HG03039 (cell line): ENCODE measurements around the gene IGFL4.

Experiments
- ATAC-seq: cut with Tn5 transposase; IDR thresholded peaks from one replicate; pipeline ENCODE4 v1.9.1; 2021; ENCODE audit warnings: mild to moderate bottlenecking, moderate library complexity; ENCODE audit not compliant: unreplicated experiment

IGFL4 gene

DNA sequence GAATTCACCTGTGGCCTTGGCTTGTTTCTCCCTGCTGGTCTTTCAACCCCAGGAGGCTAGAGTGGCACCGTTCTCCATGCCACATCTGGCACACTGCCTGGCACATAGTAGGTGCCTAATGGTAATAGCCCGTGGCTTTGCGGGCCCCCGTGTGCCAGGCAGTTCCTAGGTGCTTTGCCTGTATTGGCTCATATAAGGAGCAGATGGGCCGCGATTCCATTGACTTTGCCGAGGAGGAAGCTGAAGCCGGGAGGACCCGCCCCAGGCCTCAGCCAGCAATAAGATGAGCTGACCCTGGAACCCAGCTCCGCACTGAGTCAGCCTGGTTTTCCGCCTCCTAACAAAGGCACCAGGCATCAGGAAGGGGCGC is 18.8 kb downstream of the IGFL4 start:
- no peak for ATAC-seq

GRCh38 chr19:46021531-46022041 is 19.2 kb downstream of the IGFL4 start:
- no peak for ATAC-seq

DNA sequence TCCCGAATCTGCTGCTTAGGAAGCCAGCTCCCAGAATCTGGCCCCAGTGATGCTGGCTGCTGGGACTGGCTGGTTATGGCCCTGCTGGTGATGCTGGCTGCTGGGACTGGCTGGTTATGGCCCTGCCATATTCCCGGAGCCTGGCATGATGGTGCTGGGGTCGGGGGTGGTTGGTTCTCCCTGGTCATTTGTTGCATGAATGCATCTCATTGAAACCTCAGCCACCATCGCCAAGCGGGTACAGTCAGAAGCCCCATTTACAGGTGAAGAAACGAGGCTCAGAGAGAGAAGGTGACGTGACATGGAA is 20.0 kb downstream of the IGFL4 start:
- ATAC-seq = no peak

DNA sequence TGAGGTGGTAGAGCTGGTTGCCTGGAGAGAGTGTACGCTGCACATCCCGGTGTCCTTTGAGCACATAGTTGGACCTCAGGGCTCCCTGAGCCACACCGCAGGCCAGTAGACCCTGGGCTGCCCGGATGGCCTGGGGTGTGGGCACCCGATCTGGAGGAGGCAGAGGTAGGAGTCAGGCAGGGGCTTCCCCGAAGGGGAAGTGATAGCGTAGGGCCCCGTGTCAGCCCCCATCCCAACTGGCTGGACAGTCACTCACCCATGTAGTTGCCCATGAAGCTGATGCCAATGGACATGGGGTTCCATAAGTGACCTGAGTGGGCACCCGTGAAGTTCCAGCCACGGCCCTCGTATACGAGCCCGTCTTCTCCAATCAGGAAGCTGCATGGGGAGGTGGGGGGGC is 21.5 kb downstream of the IGFL4 start:
- no peak for ATAC-seq

DNA sequence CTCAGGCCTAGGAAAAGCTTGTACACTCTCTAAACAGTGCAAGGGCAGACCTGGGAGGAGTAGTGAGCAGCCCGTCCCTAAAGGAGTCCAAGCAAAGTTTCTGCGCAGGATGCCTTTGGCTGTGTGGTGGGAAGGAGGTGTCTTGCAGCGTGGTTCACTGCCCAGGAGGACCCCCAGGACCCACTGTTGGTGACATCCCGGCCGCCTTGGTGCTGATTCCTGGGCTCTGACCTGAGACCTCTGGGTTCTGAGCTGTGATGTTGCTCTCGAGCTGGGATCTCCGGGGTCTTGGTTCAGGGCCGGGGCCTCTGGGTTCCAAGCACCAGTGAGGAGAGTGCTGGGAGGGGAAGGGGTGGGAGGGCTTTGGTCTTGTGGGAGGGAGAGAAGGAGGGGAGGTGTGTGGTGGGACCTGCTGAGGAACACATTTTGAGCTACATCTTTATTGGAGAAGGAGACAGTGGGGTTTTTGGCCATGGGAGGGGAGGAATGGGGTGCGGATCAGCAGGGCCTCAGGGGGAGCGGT is 22.0 kb downstream of the IGFL4 start:
- no peak for ATAC-seq

DNA sequence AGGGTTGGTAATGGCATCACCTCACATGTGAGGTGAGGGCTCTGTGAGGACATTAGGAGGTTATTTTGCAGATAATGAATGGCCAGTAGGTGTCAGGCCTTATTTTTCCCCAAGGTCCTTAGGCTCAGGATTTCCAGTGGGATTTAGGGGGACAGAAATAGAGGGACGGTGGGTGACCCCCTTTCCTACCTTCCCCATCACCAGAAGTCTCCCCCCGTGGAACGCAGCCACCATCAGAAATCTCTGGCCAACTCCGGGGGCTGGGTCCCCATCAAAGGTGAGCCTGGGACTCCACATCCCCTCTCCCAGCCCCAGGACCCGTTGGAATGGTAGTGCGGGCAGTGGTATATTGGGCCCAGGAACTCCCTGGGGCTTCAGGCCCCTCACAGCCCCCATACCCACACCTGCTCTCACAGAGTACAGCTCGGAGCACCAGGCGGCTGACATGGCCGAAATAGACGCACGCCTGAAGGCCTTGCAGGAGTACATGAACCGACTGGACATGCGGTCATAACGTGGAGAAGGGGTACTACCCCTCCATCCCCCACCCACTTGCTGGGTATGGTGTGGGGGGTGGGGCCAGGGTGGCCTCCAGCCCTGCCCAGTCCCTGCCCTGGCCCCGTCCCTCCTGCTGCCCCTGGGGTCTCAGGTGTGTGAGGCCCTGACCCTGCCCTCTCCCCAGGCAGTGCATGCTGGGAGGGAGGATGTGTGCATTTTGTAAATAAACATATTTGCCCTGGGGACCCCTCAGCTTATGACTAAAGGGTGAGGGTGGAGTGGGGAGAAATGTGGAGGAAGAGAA is 22.7 kb downstream of the IGFL4 start:
- no peak for ATAC-seq

GRCh38 chr19:46017095-46017429 is 23.7 kb downstream of the IGFL4 start:
- no peak for ATAC-seq

- no peak for ATAC-seq
These were observed 24.2 kb downstream of the IGFL4 start for GRCh38 chr19:46016426-46017094.

DNA sequence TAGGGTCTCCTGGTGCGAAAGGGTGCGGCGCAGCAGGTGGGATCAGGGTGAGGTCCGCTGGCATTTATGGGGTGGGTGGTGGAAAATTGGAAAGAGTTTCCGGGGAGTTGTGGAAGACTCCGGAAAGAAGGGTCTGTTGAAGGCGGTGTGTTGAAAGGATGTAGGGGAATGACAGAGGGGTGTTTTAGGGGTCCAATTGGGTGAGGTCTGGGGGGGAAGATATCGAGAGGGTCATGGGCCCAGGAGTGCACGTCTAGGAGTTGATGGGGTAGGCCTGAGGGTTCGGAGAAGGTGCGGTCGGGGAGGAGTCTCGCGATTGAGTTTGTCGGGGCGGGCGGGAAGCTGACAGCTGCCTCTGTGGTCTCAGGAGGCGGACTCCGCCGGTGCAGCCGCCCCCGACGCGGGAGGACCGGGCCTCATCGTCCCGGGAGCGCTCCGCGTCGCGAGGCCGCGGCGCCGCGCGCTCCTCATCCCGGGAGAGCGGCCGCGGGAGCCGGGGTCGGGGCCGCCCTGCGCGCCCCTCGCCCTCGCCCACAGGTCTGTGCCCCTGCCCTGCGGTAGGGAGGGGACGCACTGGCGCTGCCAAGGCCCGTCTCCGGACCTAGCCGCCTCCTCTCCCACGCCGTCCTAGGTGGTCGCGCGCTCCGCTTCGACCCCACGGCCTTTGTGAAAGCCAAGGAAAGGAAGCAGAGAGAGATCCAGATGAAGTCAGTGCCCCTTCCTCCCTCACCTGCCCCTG is 24.9 kb downstream of the IGFL4 start:
- ATAC-seq = no peak

DNA sequence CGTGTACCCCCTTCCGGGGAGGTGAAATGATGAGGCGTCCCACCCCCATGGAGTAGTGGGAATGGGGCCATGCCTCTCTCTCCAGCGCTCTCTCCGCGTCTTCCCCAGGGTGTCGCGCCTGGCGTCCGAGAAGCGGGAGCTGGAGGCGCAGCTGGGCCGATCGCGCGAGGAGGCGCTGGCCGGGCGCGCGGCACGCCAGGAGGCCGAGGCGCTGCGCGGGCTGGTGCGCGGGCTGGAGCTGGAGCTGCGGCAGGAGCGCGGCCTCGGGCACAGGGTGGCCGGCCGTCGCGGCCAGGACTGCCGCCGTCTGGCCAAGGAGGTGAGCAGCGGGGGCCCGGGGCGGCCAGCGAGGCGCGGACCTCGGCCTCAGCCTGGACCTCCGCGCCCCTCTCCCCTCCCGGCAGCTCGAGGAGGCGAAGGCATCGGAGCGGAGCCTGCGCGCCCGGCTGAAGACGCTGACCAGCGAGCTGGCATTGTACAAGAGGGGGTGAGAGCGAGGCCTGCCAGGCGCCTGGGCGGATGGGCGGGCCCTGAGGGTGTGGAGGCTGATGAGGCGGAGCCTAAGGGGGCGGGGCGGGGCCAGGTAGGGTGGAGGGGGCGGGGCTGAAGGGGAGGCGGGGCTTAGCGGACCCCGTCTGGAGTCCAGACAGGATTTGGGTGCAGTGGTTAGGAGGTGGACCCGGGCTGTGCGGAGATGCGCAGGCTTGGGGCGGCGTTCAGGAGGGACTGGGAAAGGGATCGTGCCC is 25.7 kb downstream of the IGFL4 start:
- ATAC-seq = no peak

- no peak for ATAC-seq
These were observed 26.3 kb downstream of the IGFL4 start for GRCh38 chr19:46014534-46014933.

- ATAC-seq = no peak
These were observed 31.0 kb downstream of the IGFL4 start for GRCh38 chr19:46009530-46010510.

- ATAC-seq = no peak
These were observed 34.4 kb downstream of the IGFL4 start for GRCh38 chr19:46006411-46006810.

GRCh38 chr19:46002678-46003275 is 38.0 kb downstream of the IGFL4 start:
- no peak for ATAC-seq

DNA sequence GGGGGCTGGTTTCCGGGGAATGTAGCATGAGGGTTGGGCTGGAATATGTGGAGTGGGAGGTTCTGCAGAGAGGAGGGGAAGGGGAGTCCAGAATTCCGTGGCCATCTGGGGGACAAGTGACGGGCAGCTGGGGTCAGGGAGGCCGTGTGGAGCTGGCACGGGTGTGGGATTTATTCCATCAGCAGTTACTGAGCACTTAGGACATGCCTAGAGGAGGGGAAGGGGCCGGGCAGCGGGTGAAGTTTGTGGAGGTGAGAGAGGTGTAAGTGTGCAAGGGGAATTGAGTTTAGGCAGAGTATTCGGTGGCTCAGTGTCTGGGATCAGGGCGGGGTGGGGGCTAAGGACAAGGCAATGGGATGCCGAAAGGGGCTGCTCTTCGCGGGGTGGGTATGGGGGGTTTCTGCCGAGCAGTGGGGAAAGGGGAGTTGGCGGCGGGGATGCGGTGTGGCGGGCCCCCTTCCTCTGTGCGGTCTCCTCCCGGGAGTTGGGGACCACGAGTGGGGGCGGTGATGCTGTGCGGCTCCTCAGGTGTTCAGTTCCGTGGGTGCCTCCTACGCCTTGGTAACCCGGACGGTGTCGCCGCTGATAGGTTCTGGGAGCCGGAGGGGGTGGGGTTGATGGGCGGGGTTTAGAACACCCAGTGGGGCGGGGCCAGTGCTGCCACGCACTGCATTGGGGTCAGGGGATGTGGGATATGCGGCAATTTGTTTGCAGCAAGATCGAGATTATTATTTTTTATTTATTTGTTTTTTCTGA is 40.1 kb downstream of the IGFL4 start:
- ATAC-seq = no peak

DNA sequence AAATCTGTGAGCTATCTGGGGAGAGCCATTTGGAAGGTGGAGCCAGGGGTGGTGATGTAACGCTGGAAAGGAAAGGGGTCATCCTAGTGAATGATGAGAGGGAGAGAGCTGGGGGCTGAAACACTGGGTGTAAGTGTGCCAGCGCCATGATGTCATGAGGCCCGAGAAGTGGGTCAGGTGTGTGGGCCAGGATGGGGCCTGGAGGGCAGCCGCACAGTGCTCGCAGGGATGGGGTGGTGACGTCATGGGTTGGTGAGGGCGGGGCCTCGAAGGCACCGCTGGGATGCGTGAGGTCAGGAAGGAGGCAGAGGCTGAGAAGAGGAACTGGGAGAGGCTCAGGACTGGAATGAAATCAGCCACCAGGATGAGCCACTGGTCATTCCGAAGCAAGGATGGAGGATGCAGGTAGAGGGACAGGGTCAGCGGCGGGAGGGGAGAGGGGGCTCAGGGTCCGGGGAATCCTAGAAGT is 41.1 kb downstream of the IGFL4 start:
- ATAC-seq = no peak

DNA sequence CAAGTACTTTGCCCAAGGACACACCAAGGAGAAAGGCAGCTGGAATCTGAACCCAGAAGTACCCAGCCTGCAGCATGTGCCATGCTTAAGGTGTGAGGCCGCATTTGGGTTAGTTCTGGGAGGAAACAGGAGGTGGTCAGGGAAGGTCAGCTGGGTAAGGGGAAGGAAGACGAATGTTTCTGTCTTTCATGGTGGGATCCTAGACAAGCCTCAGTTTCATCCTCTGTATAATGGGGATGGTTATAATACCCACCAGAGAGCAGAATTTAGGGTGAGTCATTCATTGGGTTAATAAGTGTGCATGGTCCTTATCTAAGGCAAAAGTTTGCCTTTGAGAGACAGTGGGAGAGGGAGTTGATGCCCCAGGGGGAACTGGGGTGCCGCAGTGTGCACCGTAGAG is 42.0 kb downstream of the IGFL4 start:
- no peak for ATAC-seq

GRCh38 chr19:45996933-45997332 is 43.9 kb downstream of the IGFL4 start:
- ATAC-seq = no peak
